Activated CD8-positive, alpha-beta memory T cell treated with anti-CD3 and anti-CD28 coated beads for 1 hour (primary cell): ENCODE data around the gene EFCAB11.

Experiments
- DNase-seq, 2 donors: peaks; one replicate each; pipeline ENCODE4 v3.0.0-alpha.2; 2020; ENCODE audit warnings: low read depth in 1 of 2; ENCODE audit errors: extremely low read depth in 1 of 2

EFCAB11 gene

DNA sequence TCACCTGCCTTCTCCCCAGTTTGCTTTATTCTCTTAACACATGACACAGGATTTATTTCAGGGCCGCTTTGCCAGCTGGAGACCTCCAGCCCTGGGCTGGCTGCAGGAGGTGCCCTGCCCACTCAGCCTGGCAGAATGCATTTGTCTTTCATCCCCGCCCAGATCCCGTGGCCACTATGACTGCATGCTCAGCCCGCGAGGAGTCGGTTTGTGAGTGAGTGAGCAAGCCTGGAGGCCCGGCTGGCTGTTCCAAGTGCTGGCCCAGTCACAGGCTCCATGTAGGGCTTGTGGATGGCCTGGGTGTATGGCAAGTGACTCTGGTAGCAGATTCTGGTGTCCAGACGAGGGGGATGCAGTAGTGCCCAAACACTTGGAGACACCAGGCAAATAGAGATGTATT is 3.3 kb upstream of the EFCAB11 start:
- DNase-seq = no peak

DNA sequence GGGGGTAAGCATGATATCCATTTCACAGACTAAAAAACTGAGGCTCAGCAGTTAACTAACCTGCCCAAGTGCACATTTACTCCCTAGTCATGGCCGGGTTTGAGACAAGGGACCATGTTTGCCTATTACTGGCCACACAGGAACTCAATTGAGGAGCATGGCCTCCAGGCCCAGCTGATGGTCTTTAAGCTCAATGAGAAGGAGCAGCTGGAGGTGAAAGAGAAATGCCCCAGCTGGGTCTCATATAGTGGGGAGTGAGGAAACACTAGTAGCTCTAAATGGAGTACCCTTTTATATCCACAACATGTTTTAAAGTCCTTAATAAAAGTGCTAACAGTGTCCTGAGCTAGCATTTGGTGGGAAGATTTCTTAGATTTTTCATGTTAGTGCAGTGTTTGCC is 2.8 kb upstream of the EFCAB11 start:
- no peak for DNase-seq

- no peak for DNase-seq
These were observed 2.1 kb upstream of the EFCAB11 start for GRCh38 chr14:89956661-89957009.

GRCh38 chr14:89955745-89956660 is 1.5 kb upstream of the EFCAB11 start, which contains the start of gene TDP1:
TDP1 (plus strand) TSS chr14:89955927; CDS start chr14:89963115, 7,188 bp downstream.
- peak; percentile 91 to 97 for DNase-seq

- no peak for DNase-seq
These were observed 653 bp upstream of the EFCAB11 start for GRCh38 chr14:89955022-89955744.

- no peak for DNase-seq
These were observed 928 bp downstream of the EFCAB11 start for GRCh38 chr14:89953602-89954001.

- DNase-seq = no peak
These were observed 2.0 kb downstream of the EFCAB11 start for GRCh38 chr14:89952576-89952975.

- no peak for DNase-seq
These were observed 7.2 kb downstream of the EFCAB11 start for GRCh38 chr14:89947344-89947743.

GRCh38 chr14:89941830-89942377 is 12.6 kb downstream of the EFCAB11 start:
- no peak for DNase-seq

DNA sequence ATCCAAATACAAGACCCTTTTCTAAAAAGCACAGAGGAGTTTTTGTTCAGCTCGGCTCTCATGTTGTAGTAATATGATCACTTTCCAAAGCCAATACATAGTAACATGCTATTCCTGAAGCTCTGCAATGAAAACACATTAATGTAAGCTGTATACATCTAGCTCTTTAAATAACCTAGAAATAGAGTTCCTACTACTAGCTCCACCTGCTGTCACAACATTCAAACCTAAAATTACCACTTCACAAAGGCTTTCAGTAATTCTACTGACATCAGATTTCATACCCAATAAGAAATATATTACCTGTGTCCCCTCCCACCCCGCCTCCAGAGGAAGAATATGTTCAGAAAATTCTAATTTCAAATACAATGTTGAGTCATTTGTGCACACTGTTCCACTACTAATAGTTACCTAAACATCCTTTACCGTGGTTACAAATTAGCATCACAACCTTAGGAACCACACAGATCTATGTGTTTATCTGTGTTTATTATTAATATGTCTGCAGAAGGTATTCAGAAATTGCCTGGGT is 17.8 kb downstream of the EFCAB11 start:
- DNase-seq = no peak

DNA sequence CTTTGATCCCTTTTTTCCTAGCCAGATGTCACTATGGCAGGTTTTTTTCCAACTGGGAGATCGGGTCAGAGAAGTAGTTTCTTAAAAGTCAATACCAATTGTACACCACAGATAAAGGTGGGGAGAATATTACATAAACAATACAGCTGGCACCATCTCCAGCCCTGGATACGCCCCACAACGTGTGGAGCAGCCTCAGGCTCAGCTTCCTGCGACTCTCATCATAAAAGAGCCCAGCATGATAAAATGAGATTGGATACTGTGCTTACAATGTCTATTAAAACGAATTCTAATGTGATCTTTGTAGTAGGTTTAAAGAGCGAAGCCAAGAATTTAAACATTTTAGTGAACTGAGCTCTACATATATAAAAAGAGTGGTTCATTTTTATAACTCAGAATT is 21.5 kb downstream of the EFCAB11 start:
- no peak for DNase-seq

DNA sequence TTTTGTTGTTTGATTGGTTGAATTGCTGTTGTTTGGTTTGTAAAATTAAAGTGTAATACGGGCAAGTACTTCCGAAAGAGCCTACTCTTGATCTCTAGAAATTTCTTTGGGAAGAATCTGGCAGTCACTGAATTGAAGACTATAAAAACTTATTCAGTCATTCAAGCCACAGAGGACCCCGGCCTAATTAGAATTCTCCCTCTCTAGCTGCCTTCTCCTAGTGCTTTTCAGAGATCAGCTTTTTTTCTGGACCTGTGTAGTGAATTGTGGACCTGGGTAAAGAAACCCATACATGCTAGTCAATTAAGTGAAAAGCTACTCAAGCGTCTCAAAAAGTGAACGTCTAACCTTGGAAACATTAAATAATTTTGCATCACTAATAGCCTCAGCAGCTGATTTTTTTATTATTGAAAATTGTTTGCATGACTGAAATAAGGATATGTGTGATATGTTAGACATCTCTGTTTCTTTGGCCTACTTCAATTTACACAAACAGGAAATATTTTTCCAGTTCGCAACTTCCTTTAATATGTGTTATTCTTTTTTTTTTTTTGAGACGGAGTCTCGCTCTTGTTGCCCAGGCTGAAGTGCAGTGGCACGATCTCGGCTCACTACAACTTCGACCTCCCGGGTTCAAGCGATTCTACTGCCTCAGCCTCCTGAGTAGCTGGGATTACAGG is 27.2 kb downstream of the EFCAB11 start:
- no peak for DNase-seq

DNA sequence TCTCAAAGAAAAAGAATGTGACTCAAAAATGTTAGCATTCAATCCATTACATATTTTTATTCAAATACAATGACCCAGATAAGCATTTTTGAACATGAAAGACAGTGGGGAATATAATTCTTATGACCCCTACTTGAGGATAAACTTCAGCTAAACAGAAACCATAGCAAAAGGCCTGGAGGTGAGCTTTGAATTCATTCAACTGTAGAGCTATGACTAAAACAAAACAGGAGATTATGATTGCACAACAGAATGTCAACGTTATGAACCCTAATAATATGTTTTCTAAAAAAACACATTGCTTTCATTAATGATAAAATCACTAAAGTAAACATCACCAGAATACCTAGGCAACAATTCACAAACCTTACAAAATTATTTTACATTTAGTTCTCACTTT is 27.8 kb downstream of the EFCAB11 start:
- no peak for DNase-seq

DNA sequence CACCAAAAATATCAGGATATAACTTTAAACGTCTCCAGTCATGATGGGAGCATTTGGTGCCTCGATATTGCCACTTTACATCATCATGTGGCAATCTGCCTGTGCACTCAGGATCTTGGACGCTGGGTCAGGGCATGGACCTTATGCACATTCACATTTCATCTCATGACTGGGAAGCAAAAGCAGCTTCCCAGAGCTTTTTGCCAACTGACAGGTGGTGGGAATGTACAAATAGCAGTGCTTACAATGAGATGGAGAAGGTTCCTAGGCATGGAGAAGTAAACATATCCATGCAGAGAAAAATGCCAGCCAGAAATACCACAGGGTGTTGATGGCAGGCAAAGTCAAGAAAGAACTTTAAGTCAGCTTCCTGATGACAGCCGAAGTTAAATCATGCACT is 30.3 kb downstream of the EFCAB11 start:
- DNase-seq = no peak

GRCh38 chr14:89922031-89922907 is 32.3 kb downstream of the EFCAB11 start:
- DNase-seq = no peak

DNA sequence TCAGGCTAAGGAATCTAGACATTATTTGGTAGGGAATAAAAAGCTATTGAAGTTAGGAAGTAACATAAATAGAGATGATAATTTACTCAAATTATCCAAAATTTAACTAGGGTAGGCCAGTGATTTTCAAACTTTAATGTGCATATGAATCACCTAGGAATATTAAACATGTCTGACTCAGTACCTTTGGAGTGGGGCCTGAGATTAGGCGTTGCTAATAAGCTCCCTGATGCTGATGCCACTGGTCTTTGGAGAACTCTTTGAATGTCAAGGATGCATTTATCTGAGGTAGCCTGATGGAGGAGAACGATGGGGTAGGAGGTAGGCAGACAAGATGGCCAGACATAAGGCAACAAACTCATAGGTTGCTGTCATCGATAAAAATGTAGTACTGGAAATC is 33.2 kb downstream of the EFCAB11 start:
- no peak for DNase-seq

- no peak for DNase-seq
These were observed 34.5 kb downstream of the EFCAB11 start for GRCh38 chr14:89920056-89920455.

GRCh38 chr14:89918721-89919120 is 35.8 kb downstream of the EFCAB11 start:
- DNase-seq = no peak

DNA sequence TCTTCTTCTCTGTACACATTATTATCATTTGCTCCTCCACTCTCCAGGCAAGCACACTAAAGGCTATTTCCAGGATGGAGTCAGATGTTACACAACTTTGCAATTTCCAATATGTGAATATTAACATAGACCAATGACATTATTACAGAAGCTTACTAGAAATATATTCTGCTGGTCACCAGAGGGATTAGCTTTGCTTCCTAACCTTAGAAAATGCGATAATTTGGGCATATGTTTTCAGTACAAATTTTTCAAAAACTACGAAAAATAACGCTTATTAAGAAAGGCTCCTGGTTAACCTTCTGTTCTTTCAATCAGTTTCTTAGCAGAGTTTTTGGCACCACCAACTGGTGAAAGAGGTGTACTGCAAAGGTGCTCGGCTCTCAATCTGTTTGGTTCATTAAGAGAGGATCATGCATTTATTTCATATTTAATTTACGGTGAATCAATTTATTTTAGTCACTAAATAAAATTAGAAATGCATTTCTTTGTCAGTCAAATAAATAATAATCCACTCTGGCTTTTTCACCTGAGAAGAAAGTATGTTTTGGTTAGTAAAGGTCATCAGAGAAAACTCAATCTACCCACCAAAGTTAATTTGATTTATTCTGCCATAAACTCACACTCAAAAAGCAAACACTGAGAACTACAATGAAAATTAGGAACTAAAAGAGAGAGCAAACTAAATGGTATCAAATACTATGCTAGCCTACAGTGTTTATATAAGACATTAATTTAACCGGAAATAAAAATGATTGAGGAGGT is 39.2 kb downstream of the EFCAB11 start:
- peak; percentile 6 to 29 for DNase-seq
